Measurements from ENCODE around the gene C2orf78.
"Not testable (repeated sequence)": the region's sequence is repeated elsewhere in the genome, so short reads cannot be mapped to it uniquely, and the experiment has no call there.

The C2orf78 gene, protein sequence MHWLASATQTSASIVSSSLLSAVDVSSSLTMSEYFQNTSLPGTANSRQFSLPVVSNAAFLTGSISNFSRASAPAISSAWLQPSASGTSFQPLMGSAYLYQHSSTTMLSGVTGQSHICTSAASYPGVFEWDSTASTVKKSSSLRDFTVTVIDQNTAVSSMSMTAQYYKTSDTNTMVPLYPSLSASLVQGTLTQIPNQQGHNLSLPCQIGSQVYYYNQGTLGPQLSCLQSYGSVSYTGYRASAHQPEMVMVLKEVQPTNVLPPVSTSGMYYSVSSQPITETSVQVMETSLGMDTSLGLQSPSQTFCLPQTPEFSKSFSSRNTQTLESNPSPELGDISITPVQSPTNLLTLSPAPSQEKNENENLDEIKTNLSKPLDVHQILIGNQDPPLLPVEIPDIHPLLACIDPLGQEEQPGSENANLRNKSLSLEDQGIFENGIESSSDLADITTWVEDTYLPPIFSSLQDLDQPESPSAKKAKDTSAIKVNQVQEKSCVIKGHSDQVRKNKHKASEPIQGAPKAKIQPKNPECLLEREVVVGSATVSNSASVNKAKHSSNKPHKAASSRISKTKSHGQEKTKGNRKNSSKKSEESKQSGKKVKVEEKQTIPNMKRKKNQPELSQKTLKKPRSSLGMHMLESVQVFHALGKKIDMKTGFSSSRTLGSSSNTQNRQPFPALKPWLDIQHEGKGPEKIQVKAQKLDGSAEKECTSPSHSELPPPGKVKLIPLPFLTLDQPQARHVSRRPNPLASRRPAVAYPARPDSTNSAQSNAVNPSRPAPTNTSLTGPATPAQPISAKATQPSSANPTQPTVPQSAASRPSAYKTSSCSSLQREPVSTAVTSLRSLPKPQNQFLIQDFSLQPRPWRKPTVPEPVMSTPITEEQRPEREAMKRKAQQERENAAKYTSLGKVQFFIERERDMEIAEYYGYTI

DNA sequence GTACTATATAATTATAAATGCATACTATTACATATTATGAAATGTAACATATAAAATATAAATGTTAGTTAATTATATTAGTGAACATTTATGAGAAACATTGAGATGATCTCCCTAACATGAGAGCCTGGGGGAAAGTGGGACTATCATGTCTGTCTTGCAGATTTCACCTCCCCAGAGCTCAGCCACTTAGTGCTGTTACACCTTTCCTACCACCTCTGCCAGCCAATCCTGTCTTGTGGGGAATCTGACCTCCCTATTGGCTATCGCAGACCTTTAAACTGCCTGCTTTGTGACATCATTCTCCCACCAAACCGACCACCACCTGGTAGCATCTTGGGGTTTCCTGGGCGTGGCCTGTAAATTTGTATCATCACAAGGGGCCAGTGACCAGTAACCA is at the start of gene C2orf78:
C2orf78 (plus strand) TSS at position 301 of the 400 bp plus-strand sequence. CDS start 127 bp downstream, outside the sequence.
- not testable (repeated sequence) for DNase-seq

DNA sequence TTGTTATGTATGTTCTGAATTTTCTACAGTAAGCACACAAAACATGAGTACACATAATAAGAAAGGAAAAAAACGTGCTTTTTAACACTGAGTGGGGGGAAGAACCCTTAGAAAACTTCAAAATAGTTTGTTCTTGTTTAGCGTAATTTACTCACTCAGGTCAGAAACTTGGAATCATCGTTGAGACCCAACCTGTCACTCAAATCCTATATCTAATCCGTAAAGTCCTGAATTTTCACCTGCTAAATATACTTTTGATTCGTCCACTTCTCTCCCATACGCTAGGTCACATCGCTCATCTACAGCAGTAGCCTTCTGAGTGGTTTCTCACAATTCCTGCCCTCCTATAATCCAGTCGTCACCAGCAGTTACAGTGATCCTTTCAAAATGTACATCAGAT is 47.6 kb upstream of the C2orf78 start:
- DNase-seq = no peak

DNA sequence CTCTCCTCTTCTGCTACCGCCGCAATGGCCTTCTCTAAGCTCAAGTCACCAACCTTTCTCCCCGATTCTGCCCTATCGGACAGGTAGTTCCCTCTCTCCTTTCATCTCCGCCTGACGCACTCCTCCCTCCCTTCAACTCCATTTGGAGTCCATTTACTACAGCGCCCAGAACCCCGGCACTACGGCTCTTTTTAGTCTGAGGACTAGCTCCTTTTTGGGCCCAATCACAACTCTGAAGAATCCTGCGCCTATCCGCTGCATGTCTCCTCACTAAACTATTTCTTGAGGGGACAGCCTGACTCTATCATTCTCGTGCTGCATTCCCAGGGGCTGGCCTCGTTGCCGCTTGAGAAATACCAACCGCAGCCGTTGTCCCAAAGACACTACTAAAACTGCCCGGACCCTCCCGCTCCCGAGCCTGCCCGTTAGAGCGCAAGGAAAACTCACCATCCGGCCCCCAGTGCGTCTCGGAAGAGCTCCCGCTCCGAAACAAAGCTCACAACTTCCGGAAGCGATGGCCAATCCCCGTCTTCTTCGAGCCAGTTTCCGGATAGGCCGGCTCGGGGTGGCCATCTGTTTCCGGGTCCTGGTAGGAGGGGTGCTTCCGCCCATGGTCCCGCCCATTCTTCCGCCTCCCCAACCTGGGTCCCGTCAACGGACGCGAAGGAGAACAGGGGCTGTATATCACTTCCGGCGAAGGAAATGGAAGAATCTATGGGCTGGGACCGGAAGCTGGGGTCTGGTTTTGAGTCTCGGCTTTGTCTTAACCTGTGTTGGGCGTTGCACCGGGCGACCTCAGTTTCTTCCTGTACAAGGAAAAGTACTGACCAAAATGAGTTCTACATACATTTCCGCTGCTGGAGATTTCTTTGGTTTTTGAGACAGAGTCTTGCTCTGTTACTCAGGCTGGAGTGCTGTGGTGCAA is 46.9 kb upstream of the C2orf78 start, which contains the start of gene TPRKB:
TPRKB (minus strand) TSS at position 491 of the 925 bp plus-strand sequence. CDS start 2,776 bp downstream, outside the sequence.
- DNase-seq = peak; percentile 97

DNA sequence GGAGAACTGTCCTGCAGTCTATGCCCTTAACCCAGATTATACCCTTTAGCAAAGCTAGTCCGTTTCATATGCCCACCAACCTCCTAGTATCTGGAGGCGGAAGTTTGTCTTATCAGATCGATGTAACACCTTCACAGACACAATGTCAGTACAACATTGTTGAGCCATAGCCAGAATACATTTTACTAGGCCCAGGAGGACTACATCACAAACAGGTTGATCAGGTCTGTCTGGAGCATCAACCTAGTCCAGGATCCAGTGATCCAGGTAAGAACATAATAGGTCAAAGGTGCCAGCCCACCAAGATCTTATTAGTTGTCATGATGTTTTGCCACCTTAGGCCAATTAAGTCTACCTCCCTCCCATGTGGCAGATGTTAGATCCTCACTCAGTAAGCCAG is 44.9 kb upstream of the C2orf78 start:
- no peak for DNase-seq

DNA sequence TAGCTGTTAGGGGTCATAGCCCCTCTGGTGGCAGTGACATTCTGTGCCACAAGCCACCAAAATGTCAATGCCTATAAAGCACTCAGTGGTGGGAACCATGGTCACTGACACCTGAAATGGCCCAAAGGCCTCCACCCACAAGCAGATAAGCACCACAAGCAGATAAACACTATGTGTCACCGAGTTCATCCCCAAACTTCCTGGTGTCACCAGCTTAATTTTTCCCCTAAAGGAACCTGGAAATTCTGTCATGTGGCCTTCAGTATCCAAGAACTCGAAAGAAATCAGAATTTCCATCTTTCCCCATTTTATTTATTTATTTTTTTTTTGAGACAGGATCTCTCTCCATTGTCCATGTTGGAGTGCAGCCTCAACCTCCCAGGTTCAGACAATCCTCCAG is 43.2 kb upstream of the C2orf78 start:
- no peak for DNase-seq

DNA sequence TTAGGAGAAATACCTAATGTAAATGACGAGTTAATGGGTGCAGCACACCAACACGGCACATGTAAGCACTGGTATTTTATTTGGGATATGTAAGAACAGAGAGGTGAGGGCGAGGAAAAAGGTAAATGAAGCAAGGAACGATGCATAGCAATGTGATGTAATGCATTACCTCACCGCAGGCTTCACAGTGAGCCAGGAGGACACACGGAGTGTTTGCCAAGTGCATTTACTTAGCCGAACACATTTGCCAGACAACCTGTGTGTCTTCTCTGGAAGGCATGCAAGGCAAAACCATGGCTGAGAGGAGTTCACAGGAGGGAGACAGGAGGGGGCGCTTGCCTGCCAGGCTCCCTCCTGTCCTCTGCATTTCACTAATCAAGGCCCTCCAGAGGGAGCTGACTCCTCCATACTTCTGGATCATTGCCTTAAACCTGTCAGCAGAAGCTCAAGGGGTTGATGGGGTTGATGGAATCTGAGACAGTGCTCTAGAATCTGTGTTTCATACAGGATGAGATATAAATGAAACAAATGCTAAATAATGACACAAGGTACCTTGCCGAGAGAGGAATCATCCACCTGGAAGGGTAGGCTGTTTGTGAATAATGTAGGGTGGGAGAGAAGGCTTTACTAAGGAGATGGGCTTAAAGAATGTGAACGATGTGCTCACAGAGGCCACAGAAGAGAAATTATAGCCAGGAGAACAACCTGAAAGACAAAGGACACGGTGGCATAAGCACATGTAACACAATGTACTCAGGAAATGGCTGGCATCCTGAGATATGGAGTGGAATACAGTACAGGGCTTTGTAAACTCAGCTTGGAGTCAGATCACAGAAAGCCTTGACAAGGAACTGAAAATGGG is 37.7 kb upstream of the C2orf78 start:
- no peak for DNase-seq

DNA sequence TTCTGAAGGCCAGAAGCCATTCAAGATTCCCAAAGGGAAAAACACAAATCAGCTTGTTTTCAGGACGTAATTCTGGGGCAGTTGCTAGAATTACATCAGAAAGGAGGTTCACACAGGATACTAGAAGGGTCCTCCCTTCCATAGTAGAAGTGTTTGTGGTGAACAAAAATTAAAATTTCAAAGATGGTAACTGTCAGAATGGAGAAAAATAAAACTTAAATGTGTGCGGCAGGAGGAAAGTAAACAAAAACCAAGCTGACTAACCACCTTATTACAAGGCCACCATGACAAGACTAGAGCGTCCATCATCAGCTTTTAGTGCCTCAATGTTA is 37.1 kb upstream of the C2orf78 start:
- no peak for DNase-seq

DNA sequence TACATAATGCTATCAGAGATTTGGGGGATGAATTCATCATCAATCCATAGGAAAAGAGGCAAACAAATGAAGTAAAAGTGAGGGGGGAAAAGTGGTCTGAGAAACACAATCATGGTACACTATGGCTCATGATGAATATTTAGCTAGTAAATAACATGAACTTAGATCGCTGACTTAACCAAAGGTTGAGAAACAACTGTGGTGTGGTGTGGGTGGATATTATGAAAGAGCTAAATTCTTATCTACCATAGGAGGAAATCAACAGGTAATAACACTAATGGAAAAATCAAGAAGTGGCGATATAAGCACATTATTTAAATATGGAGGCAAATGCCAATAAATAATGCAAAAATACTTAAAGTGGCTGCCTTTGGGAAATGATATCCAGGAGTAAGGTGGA is 34.7 kb upstream of the C2orf78 start:
- DNase-seq = no peak

DNA sequence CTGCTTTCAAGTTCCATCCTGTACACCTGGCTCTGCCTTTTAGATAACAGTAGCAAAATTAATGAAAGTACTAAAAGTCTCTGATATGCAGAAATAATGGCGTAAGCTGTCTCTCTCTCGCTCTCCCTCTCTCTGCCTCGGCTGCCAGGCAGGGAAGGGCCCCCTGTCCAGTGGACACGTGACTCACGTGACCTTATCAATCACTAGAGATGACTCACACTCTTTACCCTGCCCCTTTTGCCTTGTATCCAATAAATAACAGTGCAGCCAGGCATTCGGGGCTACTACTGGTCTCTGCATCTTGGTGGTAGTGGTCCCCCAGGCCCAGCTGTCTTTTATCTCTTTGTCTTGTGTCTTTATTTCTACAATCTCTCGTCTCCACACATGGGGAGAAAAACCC is 29.7 kb upstream of the C2orf78 start:
- not testable (repeated sequence) for DNase-seq

DNA sequence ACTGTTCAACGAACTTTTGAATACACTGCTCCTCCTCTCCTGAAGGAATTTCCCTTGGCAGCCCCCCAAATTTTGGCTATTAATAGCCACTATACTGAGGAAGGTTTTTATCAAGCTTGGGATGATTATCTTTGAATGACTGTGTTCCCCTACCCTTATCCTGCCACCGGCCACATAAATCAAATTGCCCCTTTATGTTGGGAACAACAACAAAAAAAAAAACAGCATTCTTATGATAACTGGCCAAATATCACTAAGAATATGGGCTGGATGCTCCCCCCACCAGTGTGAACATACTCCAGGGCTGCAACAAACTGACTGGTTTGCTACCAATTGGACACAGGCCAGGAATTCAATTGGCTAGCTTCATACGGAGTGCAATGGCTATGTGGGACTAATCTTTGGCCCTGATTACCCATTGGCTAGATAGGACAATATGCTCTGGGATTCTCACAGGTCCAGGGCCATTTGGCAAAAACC is 24.7 kb upstream of the C2orf78 start:
- DNase-seq = no peak

DNA sequence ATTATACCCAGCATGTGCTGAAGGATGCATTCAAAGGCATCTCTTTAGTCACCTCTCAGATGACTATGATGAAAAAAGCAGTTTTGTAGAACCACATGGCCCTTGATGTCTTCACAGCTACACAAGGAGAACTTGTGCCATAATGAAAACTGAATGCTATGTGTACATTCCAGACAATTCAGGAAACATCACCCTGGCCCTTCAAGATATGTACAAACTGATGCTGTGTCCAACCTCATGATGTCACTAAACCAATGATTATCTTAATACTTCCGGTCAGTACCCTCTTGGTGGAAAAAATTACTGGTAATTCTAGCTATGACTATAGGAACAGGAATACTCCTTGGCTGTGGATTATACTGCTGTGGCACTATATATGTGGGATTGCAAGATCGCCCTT is 24.1 kb upstream of the C2orf78 start:
- DNase-seq = no peak

DNA sequence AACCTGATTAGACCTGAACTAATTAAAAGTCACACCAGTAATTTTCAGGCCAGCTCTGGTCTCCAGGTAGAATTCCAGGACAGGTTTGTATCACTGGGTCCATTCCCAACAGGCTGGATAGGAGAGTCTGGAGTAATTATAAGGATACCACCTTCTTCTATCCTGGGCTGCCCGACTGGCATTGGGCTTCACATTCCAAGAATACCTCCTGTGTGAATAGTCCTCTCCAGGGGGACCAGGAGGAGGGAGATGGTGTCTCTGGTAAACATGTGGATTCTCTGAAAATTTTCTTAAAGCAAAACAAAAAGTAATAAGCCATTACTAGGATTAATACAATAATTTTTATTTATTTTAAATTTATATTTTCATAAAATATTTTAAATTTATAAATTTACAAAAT is 21.4 kb upstream of the C2orf78 start:
- DNase-seq = no peak

DNA sequence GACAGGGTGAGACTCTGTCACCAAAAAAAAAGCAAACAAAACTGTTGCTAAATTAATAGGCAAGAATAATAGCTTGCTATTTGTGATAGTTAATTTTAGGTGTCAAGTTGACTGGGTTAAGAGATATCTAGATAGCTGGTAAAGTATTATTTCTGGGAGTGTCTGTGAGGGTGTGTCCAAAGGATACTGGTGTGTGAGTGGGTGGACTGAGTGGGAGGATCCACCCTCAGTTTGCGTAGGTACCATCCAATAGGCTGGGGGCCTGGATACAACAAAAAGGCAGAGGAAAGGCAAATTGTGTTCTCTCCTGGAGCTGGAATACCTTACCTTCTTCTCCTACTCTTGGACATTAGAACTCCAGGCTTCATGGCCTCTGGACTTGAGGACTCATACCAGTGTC is 19.0 kb upstream of the C2orf78 start:
- no peak for DNase-seq

DNA sequence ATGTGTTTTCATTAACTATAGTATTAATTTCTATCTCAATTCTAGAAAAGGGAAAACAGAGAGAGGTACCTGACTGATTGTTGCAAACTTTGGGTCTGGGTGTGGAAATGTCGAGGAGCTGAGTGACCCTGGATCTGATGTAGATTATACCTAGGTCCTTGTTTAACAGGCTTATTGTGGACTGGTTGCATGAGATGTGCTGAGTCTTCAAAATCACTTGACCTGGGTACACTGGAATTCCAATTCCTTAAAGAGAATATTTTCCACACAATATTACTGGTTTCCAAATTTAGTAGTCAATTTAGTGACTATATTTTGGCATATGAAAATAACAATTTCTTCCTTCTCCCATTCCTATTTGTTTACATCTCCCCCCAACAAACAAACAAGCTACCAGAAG is 17.6 kb upstream of the C2orf78 start:
- no peak for DNase-seq

DNA sequence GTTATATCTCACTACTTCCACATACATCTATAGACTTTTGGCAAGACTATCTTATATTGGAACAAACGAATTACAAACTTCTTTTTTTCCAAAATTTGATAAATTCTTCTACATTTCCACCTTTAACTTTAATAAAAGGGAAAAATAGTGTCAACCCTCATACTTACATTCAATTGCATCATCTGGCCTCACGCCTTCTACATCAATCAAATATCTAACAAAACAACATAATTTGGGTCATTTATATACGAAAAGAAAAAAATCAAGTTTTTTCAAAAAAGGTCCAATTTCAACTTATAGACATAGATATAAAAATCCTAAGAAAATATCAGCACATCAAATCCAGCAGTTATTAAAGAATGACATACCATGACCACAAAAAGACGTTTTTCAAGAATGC is 17.0 kb upstream of the C2orf78 start:
- DNase-seq = no peak

DNA sequence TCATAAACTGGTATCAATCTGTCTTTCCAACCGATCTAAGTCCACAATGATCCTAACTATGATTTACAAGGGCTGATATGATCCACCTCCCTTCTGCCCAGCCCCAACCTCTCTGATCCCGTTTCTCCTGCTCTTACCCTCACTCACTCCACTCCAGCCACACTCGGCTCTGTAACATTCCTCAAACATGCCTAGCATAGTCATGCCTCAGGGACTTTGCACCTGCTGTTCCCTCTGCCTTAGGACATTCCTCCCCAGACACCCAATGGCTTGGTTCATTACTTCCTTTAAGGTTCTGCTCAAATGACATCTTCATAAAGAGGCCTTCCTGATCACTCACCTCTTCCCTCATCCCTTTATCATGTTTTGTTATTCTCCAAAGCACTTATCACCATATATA is 13.3 kb upstream of the C2orf78 start:
- no peak for DNase-seq

DNA sequence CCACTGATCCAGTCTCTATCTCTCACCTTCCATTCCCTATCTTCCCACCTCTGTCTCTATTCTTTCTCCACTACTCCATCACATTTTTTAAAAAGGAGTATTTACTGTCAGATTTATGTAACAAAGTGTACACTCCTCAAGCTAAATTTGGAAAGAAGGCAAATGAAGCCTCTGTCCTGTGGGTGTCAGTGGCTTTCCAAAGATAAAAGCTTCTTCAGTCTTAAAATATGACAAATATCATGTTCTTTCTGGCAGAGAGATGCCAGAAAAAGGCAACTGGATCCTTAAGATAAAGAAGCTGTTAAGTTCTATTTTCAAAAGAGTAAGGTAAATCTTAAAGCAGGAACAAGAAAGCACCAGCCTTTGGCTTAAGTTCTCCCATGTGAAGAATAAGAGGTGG is 11.2 kb upstream of the C2orf78 start:
- DNase-seq = no peak

DNA sequence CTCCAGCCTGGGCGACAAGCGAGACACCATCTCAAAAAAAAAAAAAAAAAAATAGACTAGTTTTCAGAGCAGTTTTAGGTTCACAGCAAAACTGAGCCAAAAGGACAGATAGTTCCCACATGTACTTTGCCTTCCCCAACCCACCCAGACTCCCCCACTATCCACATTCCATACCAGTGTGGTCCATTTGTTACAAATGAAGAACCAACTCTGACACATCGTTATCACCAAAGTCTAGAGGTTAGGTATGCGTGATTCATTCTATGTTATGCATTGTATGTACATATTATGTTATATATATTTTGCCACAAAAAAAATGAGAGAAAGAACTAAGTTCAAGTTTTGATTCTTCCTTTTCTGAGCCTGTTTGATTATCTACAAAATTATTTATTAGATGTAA is 7.6 kb upstream of the C2orf78 start:
- no peak for DNase-seq

DNA sequence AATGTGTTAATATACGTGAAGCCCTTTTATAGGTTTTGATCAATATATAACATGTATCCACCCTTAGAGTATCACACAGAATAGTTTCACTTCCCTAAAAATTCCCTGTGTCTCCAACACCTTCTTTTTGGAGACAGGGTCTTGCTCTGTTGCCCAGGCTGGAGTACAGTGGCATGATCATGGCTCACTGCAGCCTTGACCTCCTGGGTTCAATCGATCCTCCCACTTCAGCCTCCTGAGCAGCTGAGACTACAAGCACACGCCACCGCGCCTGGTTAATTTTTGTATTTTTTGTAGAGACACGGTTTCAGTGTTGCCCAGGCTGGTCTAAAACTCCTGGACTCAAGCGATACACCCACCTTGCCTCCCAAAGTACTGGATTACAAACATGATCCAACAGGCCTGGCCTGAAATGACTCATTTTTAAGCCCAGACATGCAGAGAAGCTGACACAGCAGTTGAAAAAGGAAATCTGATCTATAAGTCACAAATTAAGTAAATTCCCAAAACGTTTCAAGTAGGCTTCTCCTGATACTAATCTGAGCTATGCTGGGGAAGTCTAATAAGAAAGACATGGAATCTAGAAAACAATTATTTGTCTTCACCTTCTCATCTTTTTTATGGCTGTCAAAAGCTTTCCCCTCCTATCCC is 7.0 kb upstream of the C2orf78 start:
- DNase-seq = no peak

DNA sequence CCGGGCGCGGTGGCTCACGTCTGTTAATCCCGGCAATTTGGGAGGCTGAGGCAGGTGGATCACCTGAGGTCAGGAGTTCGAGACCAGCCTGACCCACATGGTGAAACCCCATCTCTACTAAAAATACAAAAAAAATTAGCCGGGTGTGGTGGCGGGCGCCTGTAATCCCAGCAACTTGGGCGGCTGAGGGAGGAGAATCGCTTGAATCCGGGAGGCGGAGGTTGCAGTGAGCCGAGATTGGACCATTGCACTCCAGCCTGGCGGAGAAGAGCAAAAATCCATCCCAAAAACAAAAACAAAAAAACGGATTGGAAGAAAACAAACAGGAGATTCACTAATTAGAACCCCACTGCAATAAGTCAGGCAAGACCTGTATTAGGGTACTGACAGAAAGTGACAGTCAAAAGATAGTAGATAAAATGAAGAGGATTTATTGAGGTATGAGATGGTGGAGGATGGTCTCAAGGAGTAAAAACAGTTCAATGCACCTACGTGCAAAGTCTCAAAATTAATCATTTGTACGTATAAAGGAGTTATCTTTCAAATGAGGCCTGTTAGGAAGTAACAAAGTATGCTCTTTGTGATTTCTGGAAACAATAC is 5.0 kb upstream of the C2orf78 start:
- not testable (repeated sequence) for DNase-seq
